Measurements from ENCODE around the gene DONSON.

Gene DONSON

GRCh38 chr21:33569991-33570390 lies 18.5 kb downstream of the DONSON start:
- TF ChIP-seq GATA2 (IDR thresholded peaks at IDR 0.05; ENCODE audit: low read depth, low read length) (no peak), GATA3 (IDR thresholded peaks at IDR 0.05; ENCODE audit: low read depth, low read length) (no peak)

- TF ChIP-seq GATA2 (IDR thresholded peaks at IDR 0.05; ENCODE audit: low read depth, low read length), result no peak
- no peak for TF ChIP-seq GATA3 (IDR thresholded peaks at IDR 0.05; ENCODE audit: low read depth, low read length)
Observed at GRCh38 chr21:33568448-33568847, 20.0 kb downstream of the DONSON start.

DNA sequence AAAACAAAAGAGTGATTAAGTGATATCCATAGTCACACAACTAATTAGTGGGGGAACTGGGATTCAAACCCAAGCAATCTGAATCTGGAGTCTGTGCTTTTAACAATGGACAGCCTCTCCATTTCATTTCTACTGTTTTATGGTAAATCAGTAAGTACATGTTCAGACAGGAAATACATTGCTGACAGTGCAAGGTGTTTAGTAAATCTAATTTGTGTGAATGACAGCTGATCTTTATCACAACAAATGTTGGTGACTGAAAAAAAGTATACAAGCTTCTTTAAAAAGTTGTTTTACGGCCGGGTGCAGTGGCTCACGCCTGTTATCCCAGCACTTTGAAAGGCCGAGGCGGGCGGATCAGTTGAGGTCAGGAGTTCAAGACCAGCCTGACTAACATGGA lies 20.6 kb downstream of the DONSON start:
- TF ChIP-seq GATA2 (IDR thresholded peaks at IDR 0.05; ENCODE audit: low read depth, low read length), result no peak
- TF ChIP-seq GATA3 (IDR thresholded peaks at IDR 0.05; ENCODE audit: low read depth, low read length), result no peak

DNA sequence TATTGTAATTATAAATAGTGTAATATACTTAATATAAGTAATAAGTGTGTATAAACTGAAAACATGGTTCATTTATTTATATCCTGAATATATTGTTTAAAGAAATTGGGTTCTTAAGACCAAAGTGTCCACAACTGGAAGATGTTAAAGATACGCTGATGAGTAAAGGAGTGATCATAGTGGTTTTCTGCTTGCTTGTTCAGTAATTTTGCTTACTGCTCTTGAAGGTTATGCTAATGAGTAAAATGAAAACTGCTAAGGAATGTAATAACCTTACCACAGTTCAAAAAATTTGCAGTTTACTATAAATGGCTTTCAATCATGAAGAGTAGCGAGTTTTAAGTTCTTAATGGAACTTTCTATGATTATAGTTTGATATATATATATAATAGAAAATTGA lies 22.0 kb downstream of the DONSON start:
- no peak for TF ChIP-seq GATA2 (IDR thresholded peaks at IDR 0.05; ENCODE audit: low read depth, low read length)
- TF ChIP-seq GATA3 (IDR thresholded peaks at IDR 0.05; ENCODE audit: low read depth, low read length), result no peak

DNA sequence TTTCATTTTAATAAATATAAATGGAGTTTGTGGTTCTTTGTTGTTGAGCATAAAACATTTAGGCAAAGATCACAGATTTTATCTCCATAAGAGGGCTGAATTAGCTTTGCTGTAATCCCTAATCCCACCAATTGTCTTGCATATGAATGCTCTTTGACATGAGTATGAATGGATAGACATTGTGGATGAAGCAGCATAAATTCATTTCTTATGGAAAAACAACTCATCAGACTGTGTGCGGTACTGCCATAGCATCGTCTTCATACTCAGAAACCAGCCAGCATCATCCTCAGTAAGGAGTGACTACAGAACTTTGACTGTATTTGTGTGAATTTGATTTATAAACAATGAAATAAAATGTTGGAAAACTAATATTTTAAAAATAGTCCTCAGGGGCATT lies 26.1 kb downstream of the DONSON start:
- TF ChIP-seq GATA2 (IDR thresholded peaks at IDR 0.05; ENCODE audit: low read depth, low read length), result no peak
- no peak for TF ChIP-seq GATA3 (IDR thresholded peaks at IDR 0.05; ENCODE audit: low read depth, low read length)

- TF ChIP-seq GATA2 (IDR thresholded peaks at IDR 0.05; ENCODE audit: low read depth, low read length), result no peak
- TF ChIP-seq GATA3 (IDR thresholded peaks at IDR 0.05; ENCODE audit: low read depth, low read length), result no peak
Observed at GRCh38 chr21:33561373-33561772, 27.1 kb downstream of the DONSON start.

DNA sequence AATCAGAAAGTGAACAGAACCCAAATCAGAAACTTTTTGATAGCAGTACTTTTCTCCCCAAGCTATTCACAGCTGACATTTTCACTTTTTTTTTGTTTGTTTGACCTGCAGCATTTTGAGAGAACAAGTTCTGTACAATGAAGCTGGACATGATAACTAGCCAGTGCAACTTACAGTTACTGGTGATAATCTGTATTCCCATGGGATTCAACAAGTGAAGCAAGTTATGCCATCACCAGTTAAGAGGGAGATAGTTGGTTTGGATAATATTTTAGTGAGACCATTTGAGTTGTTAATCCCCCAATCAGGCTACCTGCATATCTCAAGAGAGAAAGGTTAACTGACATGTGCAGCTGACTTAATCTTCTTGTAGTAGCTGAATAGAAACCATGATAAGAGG lies 27.5 kb downstream of the DONSON start:
- TF ChIP-seq GATA3 (IDR thresholded peaks at IDR 0.05; ENCODE audit: low read depth, low read length) (no peak), GATA2 (IDR thresholded peaks at IDR 0.05; ENCODE audit: low read depth, low read length) (no peak)

DNA sequence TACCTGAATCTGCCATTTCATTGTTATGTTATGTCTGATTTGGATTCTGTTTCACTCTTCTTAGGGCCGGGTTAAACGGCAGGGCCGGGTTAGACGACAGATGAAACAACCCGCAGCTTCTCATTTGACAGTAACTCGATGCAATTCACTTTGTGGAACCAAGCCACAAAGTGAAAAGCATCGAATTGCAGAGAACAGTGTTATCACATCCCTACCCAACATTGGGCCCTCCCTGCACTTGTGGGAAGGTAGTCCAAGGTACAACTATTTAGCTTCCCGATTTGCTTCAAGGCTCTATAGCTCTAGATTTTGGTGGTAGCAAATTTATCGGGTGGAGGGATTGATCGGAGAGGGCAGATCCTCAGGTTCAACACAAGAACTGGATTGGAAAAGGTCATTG lies 28.7 kb downstream of the DONSON start:
- TF ChIP-seq GATA2 (IDR thresholded peaks at IDR 0.05; ENCODE audit: low read depth, low read length) (no peak), GATA3 (IDR thresholded peaks at IDR 0.05; ENCODE audit: low read depth, low read length) (no peak)

- no peak for TF ChIP-seq GATA3 (IDR thresholded peaks at IDR 0.05; ENCODE audit: low read depth, low read length)
- no peak for TF ChIP-seq GATA2 (IDR thresholded peaks at IDR 0.05; ENCODE audit: low read depth, low read length)
Observed at GRCh38 chr21:33558777-33559421, 29.6 kb downstream of the DONSON start.

GRCh38 chr21:33557447-33557846 lies 31.0 kb downstream of the DONSON start:
- no peak for TF ChIP-seq GATA3 (IDR thresholded peaks at IDR 0.05; ENCODE audit: low read depth, low read length)
- TF ChIP-seq GATA2 (IDR thresholded peaks at IDR 0.05; ENCODE audit: low read depth, low read length), result no peak

- no peak for TF ChIP-seq GATA2 (IDR thresholded peaks at IDR 0.05; ENCODE audit: low read depth, low read length)
- no peak for TF ChIP-seq GATA3 (IDR thresholded peaks at IDR 0.05; ENCODE audit: low read depth, low read length)
Observed at GRCh38 chr21:33554982-33555344, 33.5 kb downstream of the DONSON start.

GRCh38 chr21:33554236-33554981 lies 34.1 kb downstream of the DONSON start:
- TF ChIP-seq GATA2 (IDR thresholded peaks at IDR 0.05; ENCODE audit: low read depth, low read length) (no peak), GATA3 (IDR thresholded peaks at IDR 0.05; ENCODE audit: low read depth, low read length) (no peak)

- TF ChIP-seq GATA3 (IDR thresholded peaks at IDR 0.05; ENCODE audit: low read depth, low read length) (no peak), GATA2 (IDR thresholded peaks at IDR 0.05; ENCODE audit: low read depth, low read length) (no peak)
Observed at GRCh38 chr21:33552999-33553598, 35.4 kb downstream of the DONSON start.

- TF ChIP-seq GATA3 (IDR thresholded peaks at IDR 0.05; ENCODE audit: low read depth, low read length) (no peak), GATA2 (IDR thresholded peaks at IDR 0.05; ENCODE audit: low read depth, low read length) (no peak)
Observed at GRCh38 chr21:33552093-33552998, 36.1 kb downstream of the DONSON start.
